HG03045 (cell line): ENCODE data around the gene PSMF1.

Experiments
- ATAC-seq: cut with Tn5 transposase; IDR thresholded peaks from one replicate; pipeline ENCODE4 v1.9.1; 2021; ENCODE audit warnings: mild to moderate bottlenecking, moderate library complexity; ENCODE audit not compliant: unreplicated experiment

PSMF1 gene

GRCh38 chr20:1163105-1163504, 44.7 kb downstream of the PSMF1 start:
- ATAC-seq = no peak

DNA sequence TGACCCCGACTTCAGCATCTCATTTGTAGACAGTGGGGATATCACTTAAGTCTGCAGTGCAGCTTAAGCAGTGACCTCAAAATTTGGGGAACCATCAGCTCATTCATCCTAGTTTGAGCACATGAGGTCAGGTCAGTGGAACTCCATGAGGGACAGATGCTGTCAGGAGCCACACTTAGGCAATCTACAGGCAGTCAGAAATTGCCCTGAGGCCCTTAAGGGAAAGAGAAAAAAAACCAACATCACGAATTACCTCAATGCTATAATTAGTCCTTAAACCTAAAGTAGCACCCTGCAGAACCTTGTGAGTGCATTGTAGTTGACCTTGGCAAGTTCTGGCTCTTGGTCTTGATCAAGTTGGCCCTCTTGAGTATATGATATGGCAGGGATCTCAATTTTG, 45.3 kb downstream of the PSMF1 start:
- ATAC-seq = no peak

GRCh38 chr20:1164871-1165270, 46.5 kb downstream of the PSMF1 start:
- no peak for ATAC-seq

DNA sequence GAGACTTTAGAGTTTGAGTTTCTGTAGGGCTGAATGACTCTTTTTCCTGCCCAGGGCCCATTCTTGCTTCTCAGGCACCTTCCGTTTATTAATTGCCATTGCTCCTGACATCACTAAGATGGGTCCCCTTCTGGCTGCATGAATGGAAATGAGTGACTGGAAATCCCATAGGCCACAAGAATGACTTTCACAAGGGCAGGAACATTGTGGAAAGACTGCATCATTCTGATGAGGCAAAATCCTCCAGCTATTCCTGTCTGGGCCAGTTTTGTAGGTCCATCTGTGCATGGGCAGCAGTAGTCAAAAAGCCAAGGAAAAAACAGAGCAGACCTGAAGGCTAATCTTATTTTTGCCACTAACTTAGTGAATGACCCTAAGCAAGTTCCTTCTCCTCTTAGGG, 47.1 kb downstream of the PSMF1 start:
- ATAC-seq = no peak

DNA sequence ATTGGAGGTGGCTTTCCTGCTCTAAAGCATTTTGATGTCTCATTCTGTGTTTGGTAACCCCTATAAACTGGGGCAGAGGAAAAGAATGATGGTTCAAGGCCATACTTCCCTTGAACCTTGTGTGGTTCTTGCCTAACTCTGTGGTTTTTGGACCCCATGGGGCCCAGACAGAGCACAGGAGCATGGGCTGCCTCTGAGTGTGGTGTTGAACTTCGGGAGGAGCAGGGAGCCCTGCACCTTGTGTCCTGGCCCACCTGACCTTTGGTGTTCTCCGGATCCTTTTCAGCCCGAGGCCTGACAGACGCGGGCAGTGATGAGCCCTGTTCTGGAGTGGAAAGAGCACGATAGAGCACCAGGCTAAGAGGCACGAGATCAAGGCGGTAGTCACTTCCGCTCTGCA, 47.5 kb downstream of the PSMF1 start:
- ATAC-seq = no peak

DNA sequence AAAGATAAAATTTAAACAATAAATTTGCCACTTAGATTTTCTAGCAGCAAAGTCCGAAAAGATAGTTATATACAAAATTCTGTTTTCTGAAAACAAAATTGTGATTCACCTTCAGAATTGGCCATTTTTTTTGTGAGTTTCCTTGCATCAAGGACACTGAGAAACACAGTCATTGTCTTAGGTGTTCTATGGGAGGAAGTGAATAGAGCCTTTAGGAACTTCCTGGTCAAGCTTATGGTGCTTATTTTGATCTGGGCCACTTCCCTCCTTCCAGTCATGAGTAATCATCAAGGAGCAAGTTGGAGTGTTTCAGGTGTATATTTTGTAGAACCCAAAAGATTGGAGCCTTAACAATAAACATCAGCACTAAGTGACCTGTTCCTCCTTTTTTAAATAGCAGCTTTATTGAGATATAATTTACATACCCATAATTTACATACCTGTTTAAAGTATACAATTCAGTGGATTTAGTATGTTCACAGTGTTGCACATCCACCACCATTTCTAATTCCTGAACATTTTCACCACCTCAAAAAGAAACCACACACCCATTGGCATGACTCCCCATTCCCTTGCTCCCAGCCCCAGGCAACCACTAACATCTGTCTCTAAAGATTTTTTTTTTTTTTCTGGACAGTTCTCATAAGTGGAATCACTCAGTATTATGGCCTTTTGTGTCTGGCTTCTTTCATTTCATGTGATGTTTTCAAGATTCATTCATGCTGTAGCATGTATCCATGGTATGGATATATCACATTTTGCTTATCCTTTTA, 48.7 kb downstream of the PSMF1 start:
- ATAC-seq = no peak

DNA sequence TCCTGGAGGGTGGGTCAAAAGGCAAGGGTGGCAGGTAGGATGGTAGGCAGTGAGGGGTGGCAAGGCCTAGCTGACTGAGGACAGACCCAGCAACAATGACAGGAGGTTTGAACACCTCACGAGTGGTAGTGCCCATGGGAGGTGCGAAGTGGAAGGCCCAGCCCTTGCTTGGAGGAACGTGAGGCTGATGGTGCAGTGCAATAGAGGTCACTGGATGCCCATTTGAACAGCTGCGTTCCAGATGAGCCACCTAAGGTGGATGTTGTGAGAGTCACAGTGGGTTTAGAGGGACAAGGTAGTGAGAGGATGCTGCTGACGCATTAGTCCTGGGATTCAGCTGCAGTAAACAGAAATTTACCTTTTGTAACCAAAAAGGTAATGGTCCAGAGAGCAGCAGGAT, 50.8 kb downstream of the PSMF1 start:
- ATAC-seq = no peak

GRCh38 chr20:1171461-1172093, 53.2 kb downstream of the PSMF1 start:
- ATAC-seq = no peak

GRCh38 chr20:1173698-1174097, 55.3 kb downstream of the PSMF1 start:
- no peak for ATAC-seq

DNA sequence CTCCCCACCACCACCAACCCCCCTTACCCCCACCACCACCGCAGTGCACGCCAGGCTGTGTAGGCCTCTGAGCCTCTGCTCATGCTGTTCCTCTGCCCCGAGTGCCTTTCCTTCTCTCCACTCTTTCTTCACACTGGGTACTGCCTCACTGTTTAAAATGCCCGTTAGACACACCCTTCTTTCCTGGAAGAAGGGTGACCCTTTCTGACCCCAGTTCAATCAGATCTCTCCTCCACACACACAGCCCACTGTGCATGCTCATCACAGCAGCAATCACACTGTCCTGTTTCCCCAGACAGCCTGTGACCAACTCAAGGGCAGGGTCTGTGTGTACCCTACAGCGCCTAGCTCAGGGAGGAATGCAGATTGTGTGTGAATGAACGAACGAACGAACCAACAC, 56.4 kb downstream of the PSMF1 start:
- ATAC-seq = no peak

DNA sequence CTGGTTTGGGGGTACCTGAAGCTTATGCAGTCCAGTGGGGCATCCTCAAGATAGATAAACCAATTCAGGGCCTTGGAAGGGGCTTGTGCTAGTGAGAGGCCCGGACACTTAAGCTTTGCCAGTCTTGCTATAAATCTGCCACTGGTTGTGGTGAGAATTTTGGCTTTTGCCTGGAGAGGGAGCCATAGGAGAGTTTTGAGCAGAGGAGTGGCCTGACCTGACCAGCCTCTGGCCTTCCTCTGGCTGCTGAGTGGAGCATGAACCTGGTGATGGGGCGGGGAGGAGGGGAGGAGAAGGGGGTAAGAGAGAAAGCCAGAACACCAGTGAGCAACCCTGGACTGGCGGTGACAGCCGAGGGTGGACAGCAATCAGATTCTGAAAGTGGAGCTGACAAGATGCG, 59.3 kb downstream of the PSMF1 start:
- ATAC-seq = no peak

- ATAC-seq = no peak
These were observed 59.7 kb downstream of the PSMF1 start for GRCh38 chr20:1178103-1178502.

GRCh38 chr20:1178623-1179022, 60.2 kb downstream of the PSMF1 start:
- ATAC-seq = no peak

DNA sequence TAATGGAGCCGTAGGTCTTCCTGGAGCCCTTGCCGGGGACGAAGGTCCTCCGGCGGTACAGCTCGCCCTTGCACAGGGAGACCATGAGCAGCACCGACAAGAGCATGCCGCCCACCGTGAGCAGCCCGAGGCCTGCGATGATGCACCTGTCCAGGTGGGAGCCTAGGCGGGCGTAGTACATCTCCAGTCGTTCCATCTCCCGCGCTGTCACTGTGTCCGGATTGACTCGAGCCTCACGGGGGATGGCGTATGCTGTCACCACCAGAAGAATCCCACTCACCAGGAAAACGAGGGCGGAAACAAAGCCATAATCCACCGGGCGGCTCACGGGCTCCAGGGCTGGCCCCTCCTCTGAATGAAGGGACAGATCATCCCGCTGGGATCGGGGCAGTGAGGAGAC, 62.5 kb downstream of the PSMF1 start:
- no peak for ATAC-seq

DNA sequence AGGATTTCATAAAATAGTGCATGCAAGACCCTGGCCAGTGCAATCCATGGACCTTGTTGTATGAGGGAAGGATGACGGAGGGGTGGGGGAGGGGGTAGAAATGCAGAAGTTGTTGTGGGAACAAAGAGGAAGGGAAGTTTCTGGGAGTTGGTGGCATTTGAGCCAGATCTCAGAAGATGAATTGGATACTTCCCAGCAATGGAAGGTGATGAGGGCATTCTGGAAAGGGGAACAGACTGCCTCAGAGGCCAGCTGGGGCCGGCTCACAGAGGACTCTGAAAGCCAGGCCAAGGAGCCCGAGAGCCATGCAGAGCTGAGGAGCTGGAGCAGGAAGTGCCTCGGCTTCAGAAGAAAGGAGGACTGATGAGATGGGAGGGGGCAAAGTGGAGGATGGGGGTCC, 63.7 kb downstream of the PSMF1 start:
- ATAC-seq = no peak

DNA sequence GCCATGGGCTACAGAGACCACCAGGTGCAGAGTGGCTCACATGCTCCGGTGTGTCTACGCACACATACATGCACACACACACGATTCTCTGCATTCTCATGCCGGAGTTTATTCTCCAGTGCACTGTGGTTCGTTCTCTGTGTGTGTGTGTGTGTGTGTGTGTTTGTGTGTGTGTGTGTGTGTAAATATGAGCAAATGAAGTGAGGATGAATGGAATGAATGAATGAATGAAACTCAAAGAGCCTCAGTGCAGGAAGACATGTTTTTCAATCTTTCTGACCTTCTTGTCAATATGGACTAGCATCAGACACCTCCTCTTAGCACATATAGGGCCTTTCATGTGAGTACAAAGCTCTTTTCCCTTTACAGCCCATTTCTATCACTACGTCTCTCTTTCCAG, 64.8 kb downstream of the PSMF1 start:
- no peak for ATAC-seq

GRCh38 chr20:1184260-1184637, 65.8 kb downstream of the PSMF1 start:
- ATAC-seq = no peak

DNA sequence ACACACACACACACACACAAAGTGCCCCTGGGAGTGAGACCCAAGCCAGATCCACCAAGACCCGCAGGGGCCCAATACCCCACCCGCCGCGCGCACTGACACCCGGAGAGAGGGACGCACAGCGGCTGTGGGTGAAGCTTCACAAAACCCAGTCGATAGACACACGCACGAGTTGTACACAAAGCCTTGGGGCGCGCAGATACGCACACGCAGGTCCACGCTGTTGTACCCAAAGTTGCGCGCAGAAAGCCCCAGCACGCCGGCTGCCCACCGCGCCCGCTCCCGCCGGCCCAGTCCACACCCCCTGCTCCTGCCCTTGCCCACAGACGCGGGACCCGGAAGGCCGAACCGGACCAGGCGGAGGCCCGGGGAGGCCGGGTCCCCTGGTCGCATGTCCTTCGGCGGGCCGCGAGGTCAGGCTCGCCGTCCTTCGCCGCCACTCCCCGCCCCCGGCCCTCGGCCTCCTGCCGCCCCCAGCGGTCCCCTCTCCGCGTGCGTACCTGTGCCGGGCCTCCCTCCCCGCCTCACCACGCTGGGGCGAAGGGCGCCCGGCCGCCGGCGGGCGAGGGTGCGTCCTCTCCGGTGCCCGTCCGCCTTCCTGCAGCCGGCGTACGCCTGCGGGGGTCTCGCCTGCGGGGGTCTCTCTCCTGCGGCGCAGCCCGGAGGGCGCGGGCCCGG, 66.4 kb downstream of the PSMF1 start, which contains the start of gene TMEM74B:
TMEM74B (minus strand) TSS at position 344 of the 678 bp plus-strand sequence. CDS start 1,180 bp downstream, outside the sequence.
- ATAC-seq = no peak

DNA sequence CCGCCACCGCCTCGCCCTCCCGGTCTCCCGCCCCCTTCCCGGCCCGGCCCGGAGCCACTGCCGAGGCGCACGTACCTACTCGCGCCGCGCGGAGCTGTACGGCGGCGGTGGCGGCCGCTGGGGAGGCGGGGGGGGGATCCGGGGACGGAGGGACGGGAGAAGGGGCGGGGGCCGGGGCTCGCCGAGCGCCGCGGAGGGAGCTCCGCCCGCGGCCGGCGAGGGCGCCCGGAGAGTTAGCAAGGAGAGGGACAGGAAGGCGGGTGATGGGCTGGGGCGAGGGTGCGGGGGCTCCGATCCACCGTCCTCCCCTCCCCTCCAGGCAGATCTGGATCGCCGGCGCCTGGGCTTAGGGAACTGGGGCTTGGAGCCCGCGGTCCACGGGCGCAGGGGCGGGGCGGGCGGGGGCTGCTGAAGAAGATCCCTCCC, 66.9 kb downstream of the PSMF1 start:
- no peak for ATAC-seq

- no peak for ATAC-seq
These were observed 67.5 kb downstream of the PSMF1 start for GRCh38 chr20:1185790-1186334.

- ATAC-seq = no peak
These were observed 68.1 kb downstream of the PSMF1 start for GRCh38 chr20:1186367-1186991.
